SK-N-SH (cell line): ENCODE data around the gene CACNG3. TPM values are rescaled to one million over a fixed set of nuclear protein-coding genes. Genes with fewer than 3 reads are reported as not detected.

Source experiments
- CTCF ChIA-PET: fragments of 300-600, 350-600 bp; formaldehyde crosslinking; extraction: SDS; loops from one replicate; lab custom pipeline; 2021; lab: Yijun Ruan, JAX
- POLR2A ChIA-PET: fragments of 350-600 bp; sonication (Branson Sonifier 250); formaldehyde crosslinking; extraction: SDS; loops from one replicate; lab custom pipeline; 2020; ENCODE audit warnings: antibody characterized with exemption, inconsistent platforms; lab: Yijun Ruan, JAX
- DNase-seq: peaks from one replicate; pipeline ENCODE4 v3.0.0; 2012
- H2AFZ ChIP-seq: fragments of 200-600 bp; sonication (generic); 2 replicates; pipeline ENCODE4 v1.8.1; 2016; ENCODE audit warnings: antibody characterized with exemption, mild to moderate bottlenecking, low read depth
- H3F3A ChIP-seq: fragments of 200-600 bp; sonication (generic); replicated peaks from 2 replicates; pipeline ENCODE3; 2016; ENCODE audit warnings: antibody characterized with exemption, mild to moderate bottlenecking; ENCODE audit not compliant: insufficient read depth
- H3K27ac ChIP-seq, 2 experiments: fragments of 200-500 bp in 1 of 2; fragments of 200-600 bp in 1 of 2; sonication (Bioruptor generic) in 1 of 2; sonication (generic), shearing (Covaris generic) in 1 of 2; 2 replicates each; pipeline versions ENCODE4 v1.5.1 to v1.6.1; 2014 to 2016; ENCODE audit warnings: low read depth in 2 of 2, inconsistent platforms in 1 of 2, low read length in 1 of 2, mild to moderate bottlenecking in 1 of 2, mixed read lengths in 1 of 2
- H3K27me3 ChIP-seq: fragments of 200-600 bp; sonication (generic), shearing (Covaris generic); 2 replicates; pipeline ENCODE4 v1.6.1; 2016; ENCODE audit warnings: mixed run types; ENCODE audit not compliant: insufficient read depth
- H3K36me3 ChIP-seq, 2 experiments: fragments of 200-500 bp in 1 of 2; fragments of 200-600 bp in 1 of 2; sonication (Bioruptor generic) in 1 of 2; sonication (generic) in 1 of 2; replicated peaks in 1 of 2; 2 replicates each; pipeline versions ENCODE3 to v1.5.1; 2014 to 2016; ENCODE audit warnings: low read length in 1 of 2, mild to moderate bottlenecking in 1 of 2; ENCODE audit not compliant: insufficient read depth in 2 of 2, control insufficient read depth in 1 of 2
- H3K4me1 ChIP-seq, 2 experiments: fragments of 200-500 bp in 1 of 2; fragments of 200-600 bp in 1 of 2; sonication (Bioruptor generic) in 1 of 2; sonication (generic), shearing (Covaris generic) in 1 of 2; 2 replicates each; pipeline versions ENCODE4 v1.5.1 to v1.6.1; 2014 to 2016; ENCODE audit warnings: low read depth in 1 of 2, low read length in 1 of 2, mixed run types in 1 of 2; ENCODE audit not compliant: insufficient read depth in 2 of 2, control insufficient read depth in 1 of 2
- H3K4me2 ChIP-seq: fragments of 200-600 bp; sonication (generic), shearing (Covaris generic); 2 replicates; pipeline ENCODE4 v1.6.1; 2017; ENCODE audit warnings: mixed run types
- H3K4me3 ChIP-seq, 2 experiments: fragments of 200-500 bp in 1 of 2; fragments of 200-600 bp in 1 of 2; sonication (Bioruptor generic) in 1 of 2; sonication (generic), shearing (Covaris generic) in 1 of 2; 2 replicates each; pipeline versions ENCODE4 v1.5.1 to v1.8.1; 2014 to 2016; ENCODE audit warnings: low read depth in 2 of 2, inconsistent platforms in 1 of 2, low read length in 1 of 2, mild to moderate bottlenecking in 1 of 2, mixed read lengths in 1 of 2, moderate library complexity in 1 of 2
- H3K79me2 ChIP-seq: fragments of 200-600 bp; sonication (generic); 2 replicates; pipeline ENCODE4 v1.8.1; 2017; ENCODE audit warnings: mild to moderate bottlenecking; ENCODE audit not compliant: insufficient read depth
- H3K9ac ChIP-seq: fragments of 200-600 bp; sonication (generic); 2 replicates; pipeline ENCODE4 v1.6.1; 2017; ENCODE audit warnings: mixed run types
- H3K9me2 ChIP-seq: fragments of 200-600 bp; sonication (generic); 2 replicates; pipeline ENCODE4 v1.6.1; 2017; ENCODE audit warnings: mixed run types
- H3K9me3 ChIP-seq: fragments of 200-600 bp; sonication (generic); 2 replicates; pipeline ENCODE4 v1.6.1; 2017; ENCODE audit warnings: mixed run types, mild to moderate bottlenecking, moderate library complexity
- H4K20me1 ChIP-seq: fragments of 200-600 bp; sonication (generic); 2 replicates; pipeline ENCODE4 v1.6.1; 2017; ENCODE audit warnings: mild to moderate bottlenecking, mixed run types; ENCODE audit not compliant: insufficient read depth
- CTCF ChIP-seq: fragments of 200-600 bp; sonication (generic); IDR thresholded peaks from 2 replicates; pipeline ENCODE4 v1.6.1; 2017; ENCODE audit warnings: antibody characterized with exemption, mild to moderate bottlenecking, moderate library complexity
- EP300 ChIP-seq, 2 experiments: IDR thresholded peaks; 2 replicates each; pipeline versions ENCODE4 v1.4.0 to v1.6.1; 2012; ENCODE audit warnings: borderline replicate concordance in 1 of 2, low read depth in 1 of 2, low read length in 1 of 2
- EZH2phosphoT487 ChIP-seq: fragments of 200-600 bp; sonication (generic); IDR thresholded peaks from 2 replicates; pipeline ENCODE4 v1.6.1; 2017; ENCODE audit warnings: low read depth, mixed run types, mild to moderate bottlenecking, antibody characterized with exemption, moderate library complexity, borderline replicate concordance
- FOSL2 ChIP-seq: IDR thresholded peaks from 2 replicates; pipeline ENCODE4 v1.4.0; 2012; ENCODE audit warnings: low read depth, mild to moderate bottlenecking, moderate library complexity, borderline replicate concordance
- FOXJ3 ChIP-seq: sonication (generic); formaldehyde crosslinking; IDR thresholded peaks from 2 replicates; pipeline ENCODE4 v1.5.1; 2020; ENCODE audit warnings: mild to moderate bottlenecking, missing genetic modification reagents
- FOXM1 ChIP-seq: IDR thresholded peaks from 2 replicates; pipeline ENCODE4 v1.4.0; 2012; ENCODE audit warnings: low read depth, mild to moderate bottlenecking
- MEF2A ChIP-seq: IDR thresholded peaks from 2 replicates; pipeline ENCODE4 v1.4.0; 2012; ENCODE audit warnings: low read depth, borderline replicate concordance
- MXI1 ChIP-seq: IDR thresholded peaks from 2 replicates; pipeline ENCODE4 v1.6.1; 2012; ENCODE audit warnings: mild to moderate bottlenecking, low read depth, low read length, improper control_type of control experiment
- NRF1 ChIP-seq: IDR thresholded peaks from 2 replicates; pipeline ENCODE4 v1.6.1; 2012; ENCODE audit warnings: low read depth, mild to moderate bottlenecking, low read length
- POLR2AphosphoS5 ChIP-seq: IDR thresholded peaks from 2 replicates; pipeline ENCODE4 v1.6.1; 2012; ENCODE audit warnings: low read depth, low read length
- RAD21 ChIP-seq: IDR thresholded peaks from 2 replicates; pipeline ENCODE4 v1.6.1; 2012; ENCODE audit warnings: mild to moderate bottlenecking, low read length
- RFX5 ChIP-seq: IDR thresholded peaks from 2 replicates; pipeline ENCODE4 v1.6.1; 2012; ENCODE audit warnings: mild to moderate bottlenecking, improper control_type of control experiment, low read length
- SIN3A ChIP-seq: IDR thresholded peaks from 2 replicates; pipeline ENCODE4 v1.6.1; 2012; ENCODE audit warnings: low read depth, mild to moderate bottlenecking, low read length, moderate library complexity, borderline replicate concordance
- TCF12 ChIP-seq: IDR thresholded peaks from 2 replicates; pipeline ENCODE4 v1.4.0; 2012
- YY1 ChIP-seq: IDR thresholded peaks from 2 replicates; pipeline ENCODE4 v1.4.0; 2012; ENCODE audit warnings: low read depth, mild to moderate bottlenecking
- WGBS: methylation state at CpG from one replicate; pipeline ENCODE4 v1.1.6; 2017; ENCODE audit warnings: low lambda C conversion rate; 5-methylcytosine and 5-hydroxymethylcytosine counted together
- polyA plus RNA-seq, 3 experiments: library from polyadenylated mRNA; depleted of rRNA; stranded (reverse); fragments of >200 nt; gene quantifications; 2 replicates each; pipeline ENCODE4 v1.2.3, GENCODE V29; 2012
- TF ChIP-seq, protein P1 (sequence below): IDR thresholded peaks from 2 replicates; pipeline ENCODE4 v1.6.1; 2012; ENCODE audit warnings: mild to moderate bottlenecking, low read depth, low read length, moderate library complexity
- TF ChIP-seq, protein P2 (sequence below): IDR thresholded peaks from 2 replicates; pipeline ENCODE4 v1.4.0; 2012; ENCODE audit warnings: low read depth, borderline replicate concordance

Gene CACNG3
- polyA plus RNA-seq, 1 of the 3 experiments (the other 2 are of a cell fraction) = not detected

DNA sequence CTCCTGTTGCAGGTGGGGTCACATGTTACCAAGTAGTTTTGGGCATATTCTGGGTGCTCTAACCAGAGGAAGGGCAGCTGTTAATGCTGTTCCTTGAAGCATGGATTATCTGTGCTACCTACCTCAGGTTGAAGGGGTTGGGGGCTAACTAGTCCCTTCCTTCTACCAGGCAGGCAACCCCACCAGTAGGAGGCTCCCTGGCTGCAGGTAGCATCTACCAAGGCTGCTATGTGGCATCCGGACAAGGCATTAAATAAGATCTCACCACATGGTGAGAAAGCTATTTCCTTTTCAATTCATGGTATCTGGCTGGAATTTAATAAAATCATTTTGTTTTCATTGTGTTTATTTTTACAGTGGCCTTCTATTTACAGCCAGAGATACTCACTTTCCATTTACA, 62.5 kb downstream of the CACNG3 start:
- no peak overlapping the region for H2AFZ ChIP-seq
- 8% methylated on average over 1 of the region's 1 CpG for WGBS
- H3F3A ChIP-seq = no peaks in the 10 kb centered on the region
- H3K4me2 ChIP-seq = no peak overlapping the region
- no peak for DNase-seq
- no peaks in the 10 kb centered on the region for H3K36me3 ChIP-seq
- ChIA-PET POLR2A (no interaction called here), CTCF (no interaction called here)
- no peaks in the 10 kb centered on the region for H3K9me2 ChIP-seq
- TF ChIP-seq YY1 (no peak), MEF2A (no peak), MXI1 (no peak), POLR2AphosphoS5 (no peak), TCF12 (no peak), RFX5 (no peak), CTCF (no peak), RAD21 (no peak), FOXM1 (no peak), EZH2phosphoT487 (no peak), FOSL2 (no peak), FOXJ3 (CRISPR knock-in tag) (no peak), EP300 (IDR thresholded peaks at IDR 0.05; ENCODE audit: borderline replicate concordance in 1 of 2, low read depth in 1 of 2, low read length in 1 of 2) (no peak), NRF1 (no peak), SIN3A (no peak)
- TF ChIP-seq, protein P1, sequence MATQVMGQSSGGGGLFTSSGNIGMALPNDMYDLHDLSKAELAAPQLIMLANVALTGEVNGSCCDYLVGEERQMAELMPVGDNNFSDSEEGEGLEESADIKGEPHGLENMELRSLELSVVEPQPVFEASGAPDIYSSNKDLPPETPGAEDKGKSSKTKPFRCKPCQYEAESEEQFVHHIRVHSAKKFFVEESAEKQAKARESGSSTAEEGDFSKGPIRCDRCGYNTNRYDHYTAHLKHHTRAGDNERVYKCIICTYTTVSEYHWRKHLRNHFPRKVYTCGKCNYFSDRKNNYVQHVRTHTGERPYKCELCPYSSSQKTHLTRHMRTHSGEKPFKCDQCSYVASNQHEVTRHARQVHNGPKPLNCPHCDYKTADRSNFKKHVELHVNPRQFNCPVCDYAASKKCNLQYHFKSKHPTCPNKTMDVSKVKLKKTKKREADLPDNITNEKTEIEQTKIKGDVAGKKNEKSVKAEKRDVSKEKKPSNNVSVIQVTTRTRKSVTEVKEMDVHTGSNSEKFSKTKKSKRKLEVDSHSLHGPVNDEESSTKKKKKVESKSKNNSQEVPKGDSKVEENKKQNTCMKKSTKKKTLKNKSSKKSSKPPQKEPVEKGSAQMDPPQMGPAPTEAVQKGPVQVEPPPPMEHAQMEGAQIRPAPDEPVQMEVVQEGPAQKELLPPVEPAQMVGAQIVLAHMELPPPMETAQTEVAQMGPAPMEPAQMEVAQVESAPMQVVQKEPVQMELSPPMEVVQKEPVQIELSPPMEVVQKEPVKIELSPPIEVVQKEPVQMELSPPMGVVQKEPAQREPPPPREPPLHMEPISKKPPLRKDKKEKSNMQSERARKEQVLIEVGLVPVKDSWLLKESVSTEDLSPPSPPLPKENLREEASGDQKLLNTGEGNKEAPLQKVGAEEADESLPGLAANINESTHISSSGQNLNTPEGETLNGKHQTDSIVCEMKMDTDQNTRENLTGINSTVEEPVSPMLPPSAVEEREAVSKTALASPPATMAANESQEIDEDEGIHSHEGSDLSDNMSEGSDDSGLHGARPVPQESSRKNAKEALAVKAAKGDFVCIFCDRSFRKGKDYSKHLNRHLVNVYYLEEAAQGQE = no peak
- TF ChIP-seq, protein P2, sequence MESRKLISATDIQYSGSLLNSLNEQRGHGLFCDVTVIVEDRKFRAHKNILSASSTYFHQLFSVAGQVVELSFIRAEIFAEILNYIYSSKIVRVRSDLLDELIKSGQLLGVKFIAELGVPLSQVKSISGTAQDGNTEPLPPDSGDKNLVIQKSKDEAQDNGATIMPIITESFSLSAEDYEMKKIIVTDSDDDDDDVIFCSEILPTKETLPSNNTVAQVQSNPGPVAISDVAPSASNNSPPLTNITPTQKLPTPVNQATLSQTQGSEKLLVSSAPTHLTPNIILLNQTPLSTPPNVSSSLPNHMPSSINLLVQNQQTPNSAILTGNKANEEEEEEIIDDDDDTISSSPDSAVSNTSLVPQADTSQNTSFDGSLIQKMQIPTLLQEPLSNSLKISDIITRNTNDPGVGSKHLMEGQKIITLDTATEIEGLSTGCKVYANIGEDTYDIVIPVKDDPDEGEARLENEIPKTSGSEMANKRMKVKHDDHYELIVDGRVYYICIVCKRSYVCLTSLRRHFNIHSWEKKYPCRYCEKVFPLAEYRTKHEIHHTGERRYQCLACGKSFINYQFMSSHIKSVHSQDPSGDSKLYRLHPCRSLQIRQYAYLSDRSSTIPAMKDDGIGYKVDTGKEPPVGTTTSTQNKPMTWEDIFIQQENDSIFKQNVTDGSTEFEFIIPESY = no peak
- H3K4me3 ChIP-seq = no peak overlapping the region
- no peak overlapping the region for H3K9ac ChIP-seq
- H3K27ac ChIP-seq = no peak overlapping the region
- no peaks in the 10 kb centered on the region; a peak in 1 of 4 replicates for H3K4me1 ChIP-seq
- no peaks in the 10 kb centered on the region for H4K20me1 ChIP-seq
- no peaks in the 10 kb centered on the region for H3K79me2 ChIP-seq
- no peaks in the 10 kb centered on the region for H3K27me3 ChIP-seq
- no peaks in the 10 kb centered on the region for H3K9me3 ChIP-seq
